OCI-LY3 (cell line): ENCODE data around the gene RBSN.

Experiments
- H2AFZ ChIP-seq: fragments of 200-600, 300-600 bp; shearing (Covaris generic); 2 replicates; pipeline ENCODE4 v1.6.0; 2014; ENCODE audit warnings: antibody characterized with exemption, low read depth, low read length
- H3K27ac ChIP-seq: fragments of 200-600, 300-600 bp; sonication (generic); 2 replicates; pipeline ENCODE4 v1.5.1; 2014; ENCODE audit warnings: mild to moderate bottlenecking, low read length, moderate library complexity, mixed read lengths
- H3K27me3 ChIP-seq: fragments of 200-600, 300-600 bp; sonication (generic); 2 replicates; pipeline ENCODE4 v1.6.1; 2014; ENCODE audit warnings: low read depth, low read length, mixed read lengths
- H3K36me3 ChIP-seq: fragments of 200-600, 300-600 bp; sonication (generic); replicated peaks from 2 replicates; pipeline ENCODE3; 2014; ENCODE audit warnings: low read depth, low read length, mixed read lengths
- H3K4me1 ChIP-seq: fragments of 300-600, 200-600 bp; sonication (generic); 2 replicates; pipeline ENCODE4 v1.6.1; 2014; ENCODE audit warnings: low read length, mixed read lengths
- H3K4me2 ChIP-seq: fragments of 200-600, 300-600 bp; sonication (generic); 2 replicates; pipeline ENCODE4 v1.6.1; 2014; ENCODE audit warnings: low read length, mixed read lengths
- H3K4me3 ChIP-seq: fragments of 300-600, 200-600 bp; sonication (generic); 2 replicates; pipeline ENCODE4 v1.5.1; 2014; ENCODE audit warnings: antibody characterized with exemption, mild to moderate bottlenecking, low read length, moderate library complexity
- H3K79me2 ChIP-seq: fragments of 300-600, 200-600 bp; shearing (Covaris generic); 2 replicates; pipeline ENCODE4 v1.6.1; 2014; ENCODE audit warnings: mild to moderate bottlenecking, low read length, mixed read lengths
- H3K9ac ChIP-seq: fragments of 300-600, 200-600 bp; shearing (Covaris generic); 2 replicates; pipeline ENCODE4 v1.6.0; 2014; ENCODE audit warnings: mild to moderate bottlenecking, low read length, moderate library complexity
- H3K9me3 ChIP-seq: fragments of 200-600, 300-600 bp; shearing (Covaris generic); 2 replicates; pipeline ENCODE4 v1.6.1; 2014; ENCODE audit warnings: low read length, mixed read lengths; ENCODE audit not compliant: insufficient read depth
- H4K20me1 ChIP-seq: fragments of 200-600, 300-600 bp; sonication (generic); 2 replicates; pipeline ENCODE4 v1.6.1; 2016; ENCODE audit warnings: low read length, mixed read lengths; ENCODE audit not compliant: insufficient read depth
- CTCF ChIP-seq: fragments of 200-600, 300-600 bp; sonication (generic); IDR thresholded peaks from 2 replicates; pipeline ENCODE4 v1.5.1; 2014; ENCODE audit warnings: antibody characterized with exemption, low read length, low read depth
- EZH2phosphoT487 ChIP-seq: fragments of 200-600 bp; shearing (Covaris generic); IDR thresholded peaks from 2 replicates; pipeline ENCODE4 v1.6.1; 2018; ENCODE audit warnings: antibody characterized with exemption, mixed run types, low read depth

The RBSN gene

GRCh38 chr3:15116032-15116669, 17.2 kb upstream of the RBSN start:
- Histone ChIP-seq H3K4me3 (no peak overlapping the region), H3K27ac (no peak overlapping the region), H3K79me2 (no peaks in the 10 kb centered on the region), H2AFZ (no peak overlapping the region), H3K36me3 (no peaks in the 10 kb centered on the region), H4K20me1 (no peaks in the 10 kb centered on the region), H3K27me3 (peaks cover 13% of the 10 kb centered on the region; the same call in 1 of the 2 replicates), H3K4me2 (no peak overlapping the region), H3K9ac (no peak overlapping the region), H3K4me1 (peaks cover 11% of the 10 kb centered on the region), H3K9me3 (no peaks in the 10 kb centered on the region)
- TF ChIP-seq EZH2phosphoT487 (no peak), CTCF (no peak)

GRCh38 chr3:15114466-15115358, 15.8 kb upstream of the RBSN start:
- no peak overlapping the region for H2AFZ ChIP-seq
- no peak overlapping the region for H3K4me2 ChIP-seq
- H4K20me1 ChIP-seq: no peaks in the 10 kb centered on the region
- H3K9me3 ChIP-seq: no peaks in the 10 kb centered on the region
- no peak overlapping the region for H3K27ac ChIP-seq
- TF ChIP-seq CTCF (no peak), EZH2phosphoT487 (no peak)
- H3K4me1 ChIP-seq: peaks cover 9% of the 10 kb centered on the region
- H3K79me2 ChIP-seq: no peaks in the 10 kb centered on the region
- peaks cover 13% of the 10 kb centered on the region; the same call in 1 of the 2 replicates for H3K27me3 ChIP-seq
- H3K9ac ChIP-seq: no peak overlapping the region
- H3K36me3 ChIP-seq: no peaks in the 10 kb centered on the region
- no peak overlapping the region for H3K4me3 ChIP-seq

GRCh38 chr3:15113884-15114283, 14.9 kb upstream of the RBSN start:
- H3K4me3 ChIP-seq: no peak overlapping the region
- no peak overlapping the region for H2AFZ ChIP-seq
- no peaks in the 10 kb centered on the region for H4K20me1 ChIP-seq
- H3K27ac ChIP-seq: no peak overlapping the region
- peaks cover 3% of the 10 kb centered on the region; the same call in 1 of the 2 replicates for H3K4me1 ChIP-seq
- H3K36me3 ChIP-seq: no peaks in the 10 kb centered on the region
- H3K27me3 ChIP-seq: peaks cover 20% of the 10 kb centered on the region
- no peak for TF ChIP-seq EZH2phosphoT487
- no peaks in the 10 kb centered on the region for H3K79me2 ChIP-seq
- H3K9me3 ChIP-seq: no peaks in the 10 kb centered on the region
- H3K4me2 ChIP-seq: no peak overlapping the region
- H3K9ac ChIP-seq: no peak overlapping the region

- H3K9ac ChIP-seq: no peak overlapping the region
- H3K79me2 ChIP-seq: no peaks in the 10 kb centered on the region
- peaks cover 6% of the 10 kb centered on the region for H3K4me1 ChIP-seq
- H3K36me3 ChIP-seq: no peaks in the 10 kb centered on the region
- no peak overlapping the region for H3K4me3 ChIP-seq
- H3K4me2 ChIP-seq: no peak overlapping the region
- TF ChIP-seq CTCF (no peak), EZH2phosphoT487 (no peak)
- H3K27me3 ChIP-seq: peaks cover 22% of the 10 kb centered on the region
- H3K9me3 ChIP-seq: no peaks in the 10 kb centered on the region
- no peak overlapping the region for H2AFZ ChIP-seq
- H3K27ac ChIP-seq: no peak overlapping the region
- no peaks in the 10 kb centered on the region for H4K20me1 ChIP-seq
These were observed 14.5 kb upstream of the RBSN start for GRCh38 chr3:15113471-15113870.
